Lung microvascular endothelial cell (primary cell): ENCODE results near the gene LENG9. TPM values are rescaled to one million over a fixed set of nuclear protein-coding genes. Genes with fewer than 3 reads are reported as not detected.
A peak's percentile ranks its signal among the peaks of the same experiment; 100 is the strongest.
"Not testable (repeated sequence)": the region's sequence is repeated elsewhere in the genome, so short reads cannot be mapped to it uniquely, and the experiment has no call there.

Experiments used
- DNase-seq, 2 donors: peaks; one replicate each; pipeline versions ENCODE4 v3.0.0 to v3.0.0-alpha.2; 2010; ENCODE audit warnings: low read depth in 2 of 2
- total RNA-seq: library from RNA; depleted of rRNA; stranded (reverse); fragments of >200 nt; gene quantifications from 2 replicates; pipeline ENCODE4 v1.2.1, GENCODE V29; 2014

LENG9 gene
- total RNA-seq, result 3.3 and 5.0 TPM in 2 replicates

GRCh38 chr19:54463531-54464043 lies at the start of gene LENG9:
LENG9 (minus strand) TSS chr19:54463778; CDS start chr19:54463526, 252 bp downstream.
- DNase-seq, result peak; percentile 98 to 99

- DNase-seq, result not testable (repeated sequence)
Measured at GRCh38 chr19:54509200-54509940, 45.8 kb upstream of the LENG9 start.

GRCh38 chr19:54508487-54508886 lies 44.9 kb upstream of the LENG9 start:
- DNase-seq, result not testable (repeated sequence)

GRCh38 chr19:54507824-54508223 lies 44.2 kb upstream of the LENG9 start:
- DNase-seq, result no peak

DNA sequence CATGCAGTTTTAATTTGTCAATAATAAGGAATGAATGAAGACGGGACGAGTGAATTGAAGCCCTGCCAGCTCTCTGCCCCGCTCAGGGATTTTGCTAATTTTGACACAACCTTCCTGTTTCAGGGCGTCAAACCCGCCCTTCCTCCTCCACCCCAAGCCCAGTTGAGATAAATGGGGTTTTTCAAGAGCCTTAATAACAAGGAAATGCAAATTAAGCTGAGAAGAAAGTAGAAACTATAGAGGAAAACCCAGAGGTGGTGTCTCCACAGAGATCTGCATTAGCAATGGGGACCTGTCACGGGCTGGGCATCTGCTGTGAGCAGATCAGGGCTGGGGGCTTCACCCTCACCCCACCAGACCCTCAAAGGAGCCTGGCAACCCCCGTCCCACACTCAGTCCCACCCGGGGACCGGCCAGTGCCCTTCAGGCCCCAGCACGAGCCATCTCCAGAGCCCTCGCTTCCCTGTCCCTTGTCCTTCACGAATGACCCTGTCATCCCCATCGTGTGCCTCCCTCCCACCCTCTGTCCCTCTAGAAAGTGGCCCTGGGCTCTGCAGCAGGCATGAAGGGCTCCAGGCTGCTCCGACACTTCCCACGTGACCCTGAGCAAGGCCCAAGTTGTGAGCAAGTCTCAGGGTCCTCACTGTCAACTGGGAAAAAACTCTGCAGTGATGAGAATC lies 43.6 kb upstream of the LENG9 start:
- DNase-seq, result not testable (repeated sequence)

GRCh38 chr19:54506079-54506478 lies 42.5 kb upstream of the LENG9 start:
- DNase-seq, result no peak

- DNase-seq, result not testable (repeated sequence)
Measured at GRCh38 chr19:54505542-54505941, 42.0 kb upstream of the LENG9 start.

GRCh38 chr19:54502518-54503048 lies 39.0 kb upstream of the LENG9 start, which contains the start of gene LAIR2:
LAIR2 (plus strand) TSS chr19:54502831; CDS start chr19:54502919, 88 bp downstream.
- peak in 1 of 2 donors; percentile 10 for DNase-seq

DNA sequence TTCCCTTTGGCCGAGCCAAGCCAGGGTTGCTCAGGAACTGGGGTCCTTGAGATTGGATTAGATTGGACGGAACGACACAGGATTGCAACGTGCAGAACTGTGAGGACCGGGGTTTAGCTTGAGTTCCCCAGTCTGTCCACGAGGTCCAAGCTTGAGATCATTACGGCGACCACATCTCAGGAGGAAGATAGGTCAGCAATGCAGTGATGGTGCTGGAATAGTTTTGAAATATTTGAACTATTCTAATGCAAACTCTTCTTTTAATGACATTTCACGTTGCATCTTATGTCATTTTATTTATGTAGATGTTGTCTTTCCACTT lies 34.8 kb upstream of the LENG9 start:
- DNase-seq, result not testable (repeated sequence)

DNA sequence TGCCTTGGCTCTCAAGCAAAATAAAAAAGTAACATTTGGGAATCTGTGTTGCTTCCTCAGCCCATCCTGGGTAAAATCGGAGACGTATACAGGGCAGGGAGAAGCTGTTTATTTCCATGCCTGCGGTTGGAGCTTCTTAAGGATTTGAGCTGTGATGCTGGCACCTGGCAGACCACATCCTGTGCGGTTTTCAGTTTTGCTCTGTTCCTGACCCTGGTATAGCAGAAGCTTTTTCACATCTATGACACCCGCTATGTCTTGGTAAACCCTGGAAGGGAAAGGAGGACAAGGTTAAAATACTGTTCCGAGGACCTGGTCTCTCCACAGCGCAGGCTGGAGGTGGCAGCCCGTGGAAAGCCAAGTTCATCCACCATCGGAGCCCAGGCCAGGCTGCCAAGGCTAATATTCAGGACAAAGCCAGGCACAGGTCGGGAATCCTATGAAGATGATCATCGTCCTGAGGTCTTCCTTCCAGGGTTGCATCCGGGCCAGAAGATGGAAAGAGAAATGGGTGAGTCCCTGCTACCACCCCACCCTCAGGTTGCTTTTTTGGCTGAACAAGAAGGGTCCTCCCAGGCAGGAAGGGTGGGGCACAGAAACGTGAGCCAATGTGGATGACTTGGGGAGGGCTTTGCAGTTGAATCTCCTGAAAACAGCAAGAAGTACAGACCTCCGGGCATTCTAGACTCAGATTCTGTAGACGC lies 34.3 kb upstream of the LENG9 start:
- DNase-seq, result not testable (repeated sequence)

DNA sequence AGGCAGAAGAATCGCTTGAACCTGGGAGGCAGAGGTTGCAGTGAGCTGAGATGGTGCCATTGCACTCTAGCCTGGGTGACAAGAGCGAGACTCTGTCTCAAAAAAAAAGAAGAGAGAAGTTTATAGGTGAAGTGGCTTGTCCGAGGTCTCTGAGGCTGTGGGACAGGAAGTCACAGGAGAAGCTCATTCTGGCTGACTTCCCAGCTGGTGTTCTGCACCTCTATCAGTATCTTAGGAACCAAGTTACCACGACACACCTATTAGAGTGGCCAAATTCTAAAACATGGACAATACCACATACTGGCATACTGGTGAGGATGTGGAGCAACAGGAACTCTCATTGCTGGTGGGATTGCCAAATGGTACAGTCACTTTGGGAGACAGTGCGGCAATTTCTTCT lies 31.7 kb upstream of the LENG9 start:
- not testable (repeated sequence) for DNase-seq

- DNase-seq, result no peak
Measured at GRCh38 chr19:54493967-54494585, 30.5 kb upstream of the LENG9 start.

GRCh38 chr19:54493056-54493455 lies 29.5 kb upstream of the LENG9 start:
- not testable (repeated sequence) for DNase-seq

GRCh38 chr19:54492568-54492967 lies 29.0 kb upstream of the LENG9 start:
- DNase-seq, result no peak

DNA sequence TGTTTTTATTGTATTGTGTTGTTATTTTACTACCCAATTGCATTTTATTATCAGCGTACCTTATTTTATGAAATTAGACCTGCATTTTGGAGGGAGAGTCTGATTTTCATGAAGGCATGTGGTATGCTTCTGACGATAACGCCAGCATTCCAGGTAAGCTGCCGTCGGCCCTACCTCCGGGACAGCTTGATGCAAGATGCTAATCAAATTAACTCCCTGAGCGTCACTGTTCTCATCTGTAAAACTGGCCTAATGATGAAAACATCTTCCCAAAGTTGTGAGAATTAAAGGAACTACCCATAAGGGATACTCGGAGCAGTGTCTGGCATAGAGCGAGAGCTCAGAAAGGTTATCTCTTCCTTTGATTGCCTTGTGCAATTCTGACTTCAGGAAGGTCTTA lies 26.2 kb upstream of the LENG9 start:
- DNase-seq, result no peak

- DNase-seq, result no peak
Measured at GRCh38 chr19:54489341-54489740, 25.8 kb upstream of the LENG9 start.

DNA sequence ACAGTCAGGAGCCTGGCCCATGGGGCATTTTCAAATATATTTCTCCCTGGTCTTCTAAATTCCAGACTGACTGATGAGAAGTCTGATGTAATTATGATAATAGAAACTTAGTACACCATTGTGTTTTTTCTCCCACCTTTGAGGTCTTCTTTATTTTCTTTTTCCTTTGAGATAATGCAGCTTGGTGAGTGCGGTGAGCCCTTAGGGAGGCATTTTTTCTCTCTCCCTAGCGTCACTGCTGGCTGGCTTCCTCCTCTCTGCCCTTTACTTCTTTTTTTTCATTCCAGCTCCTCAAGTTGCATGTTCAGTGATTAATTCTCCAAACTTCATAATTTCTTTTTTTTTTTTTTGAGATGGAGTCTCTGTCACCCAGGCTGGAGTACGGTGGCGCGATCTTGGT lies 22.3 kb upstream of the LENG9 start:
- no peak for DNase-seq

- DNase-seq, result no peak
Measured at GRCh38 chr19:54484451-54484850, 20.9 kb upstream of the LENG9 start.

- no peak for DNase-seq
Measured at GRCh38 chr19:54482889-54483288, 19.3 kb upstream of the LENG9 start.

DNA sequence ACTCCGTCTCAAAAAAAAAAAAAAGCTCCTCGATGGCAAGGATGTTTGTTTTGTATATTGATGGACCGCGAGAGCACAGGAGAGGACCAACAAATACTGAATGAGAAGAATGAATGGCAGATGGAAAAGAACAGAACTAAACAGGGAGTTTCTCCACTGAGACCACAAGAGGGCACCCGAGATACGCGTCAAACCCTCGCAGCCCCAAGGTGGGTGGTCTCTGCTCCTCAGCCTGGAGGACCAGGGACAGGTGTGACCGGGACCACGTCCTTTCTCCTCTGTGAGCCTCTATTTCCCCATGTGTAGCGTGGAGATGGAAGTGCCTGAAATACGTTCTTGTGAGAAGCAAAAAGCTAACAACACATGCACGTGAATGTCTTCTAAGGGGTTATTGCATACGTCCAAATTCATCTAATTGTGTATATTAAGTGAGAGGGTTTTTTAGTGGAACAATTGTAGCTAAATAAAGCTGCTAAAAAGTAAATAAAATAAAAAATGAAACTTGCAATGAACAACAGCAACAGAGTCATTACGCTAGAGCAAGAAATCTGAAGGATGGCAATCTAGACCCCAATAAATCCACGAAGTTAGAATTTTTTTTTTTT lies 17.9 kb upstream of the LENG9 start:
- peak; percentile 56 to 71 for DNase-seq

- no peak for DNase-seq
Measured at GRCh38 chr19:54480051-54480450, 16.5 kb upstream of the LENG9 start.
